Measurements from ENCODE around the gene FUT1. TPM values are rescaled to one million over a fixed set of nuclear protein-coding genes. Genes with fewer than 3 reads are reported as not detected.

Gene FUT1
- total and polyA plus RNA-seq, 2 of the 8 experiments (the other 6 are each of a cell fraction or from before 2014, with no cell fraction given): 7.4 to 12.9 TPM

GRCh38 chr19:48738557-48739403 lies 13.7 kb downstream of the FUT1 start:
- Histone ChIP-seq H3K27ac (ENCODE audit: low read depth, low read length) (no peak overlapping the region), H3K79me2 (ENCODE audit: control insufficient read depth in 1 of 2, insufficient read depth in 2 of 2, low read length in 2 of 2) (no peaks in the 10 kb centered on the region), H3K36me3 (ENCODE audit: control insufficient read depth in 2 of 4, insufficient read depth in 4 of 4, low read length in 3 of 4) (no peaks in the 10 kb centered on the region), H3K56ac (replicated peaks; ENCODE audit: insufficient read length, low read depth, low read length) (no peak overlapping the region), H4K20me1 (replicated peaks in 1 of 2; ENCODE audit: control insufficient read depth in 1 of 2, insufficient read depth in 2 of 2, low read length in 2 of 2) (no peaks in the 10 kb centered on the region), H3K23ac (ENCODE audit: insufficient read length) (no peak overlapping the region), H3K79me1 (ENCODE audit: low read depth, low read length) (no peaks in the 10 kb centered on the region), H3K4ac (replicated peaks; ENCODE audit: insufficient read length, low read depth, low read length) (peak overlapping the region; percentile 71), H2BK20ac (ENCODE audit: low read length) (no peak overlapping the region), H2AK5ac (ENCODE audit: low read depth, low read length) (no peak overlapping the region), H3K14ac (ENCODE audit: insufficient read length) (no peak overlapping the region), H3K4me2 (ENCODE audit: insufficient read depth in 1 of 2, low read depth in 2 of 2, low read length in 2 of 2) (peak overlapping the region; percentile 75 to 95), H3K9me3 (ENCODE audit: insufficient read depth in 2 of 2, low read depth in 1 of 2, low read length in 1 of 2) (no peaks in the 10 kb centered on the region), H4K91ac (replicated peaks; ENCODE audit: insufficient read length, low read length) (no peak overlapping the region), H2BK120ac (replicated peaks; ENCODE audit: low read depth, low read length) (no peak overlapping the region), H3K18ac (ENCODE audit: extremely low read depth, low read length) (peak overlapping the region; percentile 32), H2AFZ (ENCODE audit: low read length) (0 out of 2 replicates have a peak overlapping the region, but pooled peaks have one; percentile 60), H3K9ac (replicated peaks in 1 of 4; ENCODE audit: extremely low read depth in 1 of 4, low read depth in 3 of 4, low read length in 3 of 4) (peak overlapping the region in 2 of 4 experiments; percentile 2 to 9; a peak in 1 of 7 replicates), H3K4me1 (replicated peaks in 1 of 4; ENCODE audit: control insufficient read depth in 3 of 4, insufficient read depth in 4 of 4, low read length in 3 of 4) (peaks cover 5 to 26% (median 22%) of the 10 kb centered on the region in 4 experiments), H3K23me2 (ENCODE audit: low read depth, low read length) (peaks cover 10% of the 10 kb centered on the region; the same call in 1 of the 2 replicates), H4K5ac (ENCODE audit: insufficient read length, low read depth, low read length) (no peak overlapping the region), H2BK12ac (ENCODE audit: low read depth, low read length) (no peak overlapping the region), H4K8ac (ENCODE audit: extremely low read depth, insufficient read depth, low read length) (no peak overlapping the region), H3K4me3 (ENCODE audit: extremely low read depth in 1 of 4, insufficient read depth in 2 of 4, low read depth in 3 of 4, low read length in 4 of 4) (peak overlapping the region; percentile 38 to 75 (median 52)), H2BK5ac (ENCODE audit: low read depth, low read length) (no peak overlapping the region; the same call in 1 of the 2 replicates), H3K27me3 (replicated peaks in 1 of 4; ENCODE audit: control insufficient read depth in 3 of 4, extremely low read depth in 1 of 4, insufficient read depth in 3 of 4, low read length in 3 of 4) (peaks cover 3 to 19% (median 12%) of the 10 kb centered on the region in 4 experiments; a peak in 6 of 7 replicates), H2BK15ac (ENCODE audit: low read length) (no peak overlapping the region)
- 4% methylated on average over 30 of the region's 96 CpGs; no CpG with 5 or more reads in 1 of the 2 experiments for WGBS, 2 experiments (ENCODE audit: extremely low coverage in 1 of 2, insufficient coverage in 1 of 2, insufficient read length in 1 of 2, insufficient replicate concordance in 2 of 2, low coverage in 1 of 2, low lambda C conversion rate in 2 of 2, missing lambda C conversion rate in 1 of 2)
- DNase-seq (ENCODE audit: low read depth in 1 of 2, low spot score in 2 of 2): peak; percentile 89 to 99
- ChIA-PET POLR2A (ENCODE audit: partially characterized antibody) (interaction anchor here (0.5 to 4.5 kb wide), 22 partner anchors 8 to 324 kb away, joined by 3 to 22 read pairs (median 5); partner anchors contain the start of genes CA11, FAM83E, FUT2 and IZUMO1), CTCF (ENCODE audit: partially characterized antibody) (interaction anchor here (0.5 to 3.6 kb wide), 17 partner anchors 10 to 470 kb away, joined by 3 to 23 read pairs (median 4); partner anchors contain the start of genes CA11, FUT1 and FUT2)
- no peak for FAIRE-seq
- TF ChIP-seq, protein P1, sequence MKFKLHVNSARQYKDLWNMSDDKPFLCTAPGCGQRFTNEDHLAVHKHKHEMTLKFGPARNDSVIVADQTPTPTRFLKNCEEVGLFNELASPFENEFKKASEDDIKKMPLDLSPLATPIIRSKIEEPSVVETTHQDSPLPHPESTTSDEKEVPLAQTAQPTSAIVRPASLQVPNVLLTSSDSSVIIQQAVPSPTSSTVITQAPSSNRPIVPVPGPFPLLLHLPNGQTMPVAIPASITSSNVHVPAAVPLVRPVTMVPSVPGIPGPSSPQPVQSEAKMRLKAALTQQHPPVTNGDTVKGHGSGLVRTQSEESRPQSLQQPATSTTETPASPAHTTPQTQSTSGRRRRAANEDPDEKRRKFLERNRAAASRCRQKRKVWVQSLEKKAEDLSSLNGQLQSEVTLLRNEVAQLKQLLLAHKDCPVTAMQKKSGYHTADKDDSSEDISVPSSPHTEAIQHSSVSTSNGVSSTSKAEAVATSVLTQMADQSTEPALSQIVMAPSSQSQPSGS (IDR thresholded peaks at IDR 0.05; ENCODE audit: low read length): no peak
- TF ChIP-seq, protein P2, sequence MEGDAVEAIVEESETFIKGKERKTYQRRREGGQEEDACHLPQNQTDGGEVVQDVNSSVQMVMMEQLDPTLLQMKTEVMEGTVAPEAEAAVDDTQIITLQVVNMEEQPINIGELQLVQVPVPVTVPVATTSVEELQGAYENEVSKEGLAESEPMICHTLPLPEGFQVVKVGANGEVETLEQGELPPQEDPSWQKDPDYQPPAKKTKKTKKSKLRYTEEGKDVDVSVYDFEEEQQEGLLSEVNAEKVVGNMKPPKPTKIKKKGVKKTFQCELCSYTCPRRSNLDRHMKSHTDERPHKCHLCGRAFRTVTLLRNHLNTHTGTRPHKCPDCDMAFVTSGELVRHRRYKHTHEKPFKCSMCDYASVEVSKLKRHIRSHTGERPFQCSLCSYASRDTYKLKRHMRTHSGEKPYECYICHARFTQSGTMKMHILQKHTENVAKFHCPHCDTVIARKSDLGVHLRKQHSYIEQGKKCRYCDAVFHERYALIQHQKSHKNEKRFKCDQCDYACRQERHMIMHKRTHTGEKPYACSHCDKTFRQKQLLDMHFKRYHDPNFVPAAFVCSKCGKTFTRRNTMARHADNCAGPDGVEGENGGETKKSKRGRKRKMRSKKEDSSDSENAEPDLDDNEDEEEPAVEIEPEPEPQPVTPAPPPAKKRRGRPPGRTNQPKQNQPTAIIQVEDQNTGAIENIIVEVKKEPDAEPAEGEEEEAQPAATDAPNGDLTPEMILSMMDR (IDR thresholded peaks at IDR 0.05; ENCODE audit: control extremely low read depth in 1 of 3, insufficient read depth in 1 of 3, low read depth in 1 of 3, low read length in 3 of 3): peak; percentile 48 to 86 (median 56)
- peak; percentile 27 to 65 for TF ChIP-seq RAD21 (IDR thresholded peaks at IDR 0.05 in 1 of 2, conservative IDR thresholded peaks at IDR 0.05 in 1 of 2; ENCODE audit: low read depth in 2 of 2, low read length in 2 of 2)
- TF ChIP-seq, protein P3, sequence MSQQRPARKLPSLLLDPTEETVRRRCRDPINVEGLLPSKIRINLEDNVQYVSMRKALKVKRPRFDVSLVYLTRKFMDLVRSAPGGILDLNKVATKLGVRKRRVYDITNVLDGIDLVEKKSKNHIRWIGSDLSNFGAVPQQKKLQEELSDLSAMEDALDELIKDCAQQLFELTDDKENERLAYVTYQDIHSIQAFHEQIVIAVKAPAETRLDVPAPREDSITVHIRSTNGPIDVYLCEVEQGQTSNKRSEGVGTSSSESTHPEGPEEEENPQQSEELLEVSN (IDR thresholded peaks at IDR 0.05): peak; percentile 53

Data from H1 (cell line).